K562 (cell line): Measurements from ENCODE around the gene ATP6V0D1. TPM values are rescaled to one million over a fixed set of nuclear protein-coding genes. Genes with fewer than 3 reads are reported as not detected.

ENCODE experiments used
- ATF1 ChIP-seq, 2 experiments: fragments of 450-650 bp in 1 of 2; IDR thresholded peaks; 2 replicates each; pipeline ENCODE4 v1.6.1; 2016; ENCODE audit warnings: missing compliant biosample characterization in 1 of 2, missing genetic modification characterization in 1 of 2
- COPS2 ChIP-seq: fragments of 450-650 bp; conservative IDR thresholded peaks from 2 replicates; pipeline ENCODE4 v1.6.1; 2016; ENCODE audit warnings: mild to moderate bottlenecking, moderate library complexity
- EZH2 ChIP-seq: IDR thresholded peaks from 2 replicates; pipeline ENCODE4 v1.6.1; 2012; ENCODE audit warnings: low read depth, mild to moderate bottlenecking, inconsistent platforms, low read length, borderline replicate concordance
- JUN ChIP-seq, 2 experiments: sonication (generic) in 1 of 2; formaldehyde crosslinking in 1 of 2; IDR thresholded peaks; 2 replicates each; pipeline versions ENCODE4 v1.6.1 to v1.8.0; 2012 to 2022; ENCODE audit warnings: borderline replicate concordance in 2 of 2, mild to moderate bottlenecking in 2 of 2, improper control_type of control experiment in 1 of 2, low read depth in 1 of 2, low read length in 1 of 2, missing genetic modification reagents in 1 of 2
- KDM2B ChIP-seq: fragments of 250-450 bp; sonication (Bioruptor Pico); IDR thresholded peaks from 2 replicates; pipeline ENCODE4 v1.8.0; 2021; ENCODE audit warnings: mild to moderate bottlenecking, moderate library complexity
- MEIS2 ChIP-seq: fragments of 450-650 bp; IDR thresholded peaks from 2 replicates; pipeline ENCODE4 v1.6.1; 2014; ENCODE audit warnings: mild to moderate bottlenecking; ENCODE audit not compliant: partially characterized antibody
- PTRF ChIP-seq: fragments of 450-650 bp; IDR thresholded peaks from 2 replicates; pipeline ENCODE4 v1.6.1; 2016; ENCODE audit warnings: mild to moderate bottlenecking, missing genetic modification characterization, missing compliant biosample characterization
- RAD21 ChIP-seq, 2 experiments: fragments of 250-450 bp in 1 of 2; fragments of 450-650 bp in 1 of 2; sonication (Bioruptor Pico) in 1 of 2; formaldehyde crosslinking in 1 of 2; IDR thresholded peaks in 1 of 2; conservative IDR thresholded peaks in 1 of 2; 2 replicates each; pipeline versions ENCODE4 v1.4.0 to v1.8.0; 2020 to 2022; ENCODE audit warnings: mild to moderate bottlenecking in 2 of 2, moderate library complexity in 1 of 2
- TAF9B ChIP-seq: fragments of 450-650 bp; IDR thresholded peaks from 2 replicates; pipeline ENCODE4 v1.6.1; 2018; ENCODE audit warnings: mild to moderate bottlenecking; ENCODE audit not compliant: partially characterized antibody
- ZFX ChIP-seq: sonication (generic); formaldehyde crosslinking; IDR thresholded peaks from 2 replicates; pipeline ENCODE4 v1.8.0; 2022; ENCODE audit warnings: mild to moderate bottlenecking, missing genetic modification reagents, moderate library complexity
- ZNF24 ChIP-seq: fragments of 450-650 bp; IDR thresholded peaks from 2 replicates; pipeline ENCODE4 v1.6.1; 2016
- ZNF384 ChIP-seq: IDR thresholded peaks from 2 replicates; pipeline ENCODE4 v1.6.1; 2012; ENCODE audit warnings: low read depth, low read length, improper control_type of control experiment
- ZNF444 ChIP-seq: fragments of 250-450 bp; sonication (Bioruptor Pico); IDR thresholded peaks from 2 replicates; pipeline ENCODE4 v1.4.0; 2020; ENCODE audit warnings: mild to moderate bottlenecking, moderate library complexity
- ZNF57 ChIP-seq: fragments of 450-650 bp; formaldehyde crosslinking; IDR thresholded peaks from 2 replicates; pipeline ENCODE4 v1.4.0; 2020; ENCODE audit warnings: mild to moderate bottlenecking, moderate library complexity
- ZNF583 ChIP-seq: fragments of 250-450 bp; sonication (Bioruptor Pico); IDR thresholded peaks from 2 replicates; pipeline ENCODE4 v1.4.0; 2020
- polyA plus RNA-seq, 8 experiments: library from polyadenylated mRNA; depleted of rRNA in 4 of 8; stranded (reverse) in 5 of 8; unstranded in 3 of 8; fragments of >200 nt; fragmentation: Nextera tagmentation in 2 of 8; fragmentation: Illumina TruSeq in 1 of 8; extraction: Ambion mirVana in 2 of 8; extraction: Trizol in 1 of 8; gene quantifications; 2 replicates each; pipeline versions ENCODE4 v1.2.1 to v1.2.3, GENCODE V29; 2011 to 2014; ENCODE audit warnings: inconsistent platforms in 1 of 8, missing spikeins in 1 of 8
- total RNA-seq, 7 experiments: library from RNA; depleted of rRNA in 6 of 7; stranded (reverse); fragments of >200 nt in 6 of 7; fragmentation: Illumina TruSeq in 2 of 7; extraction: Trizol in 2 of 7; gene quantifications; 2 replicates each; pipeline versions ENCODE4 v1.2.1 to v1.2.3, GENCODE V29; 2011 to 2021; ENCODE audit warnings: low replicate concordance in 1 of 7
- TF ChIP-seq, protein P1 (sequence below): sonication (generic); formaldehyde crosslinking; IDR thresholded peaks from 2 replicates; pipeline ENCODE4 v1.8.1; 2023; ENCODE audit warnings: missing genetic modification reagents, mild to moderate bottlenecking, borderline replicate concordance
- TF ChIP-seq, protein P2 (sequence below): sonication (generic); formaldehyde crosslinking; IDR thresholded peaks from 2 replicates; pipeline ENCODE4 v1.9.0; 2022; ENCODE audit warnings: mild to moderate bottlenecking, missing genetic modification reagents
- TF ChIP-seq, protein P3 (sequence below): fragments of 450-650 bp; IDR thresholded peaks from 2 replicates; pipeline ENCODE4 v1.6.1; 2018; ENCODE audit warnings: mild to moderate bottlenecking, low read depth; ENCODE audit not compliant: partially characterized antibody
- TF ChIP-seq, protein P4 (sequence below): fragments of 250-450 bp; sonication (Bioruptor Pico); IDR thresholded peaks from 2 replicates; pipeline ENCODE4 v1.5.0; 2021
- TF ChIP-seq, protein P5 (sequence below): fragments of 250-450 bp; sonication (Bioruptor Pico); IDR thresholded peaks from 2 replicates; pipeline ENCODE4 v1.4.0; 2020; ENCODE audit warnings: borderline replicate concordance

ATP6V0D1 gene
- total and polyA plus RNA-seq, 9 of the 15 experiments (the other 6 are each of a cell fraction or from before 2014, with no cell fraction given) = 23.2 to 69.7 (median 45.6) TPM

DNA sequence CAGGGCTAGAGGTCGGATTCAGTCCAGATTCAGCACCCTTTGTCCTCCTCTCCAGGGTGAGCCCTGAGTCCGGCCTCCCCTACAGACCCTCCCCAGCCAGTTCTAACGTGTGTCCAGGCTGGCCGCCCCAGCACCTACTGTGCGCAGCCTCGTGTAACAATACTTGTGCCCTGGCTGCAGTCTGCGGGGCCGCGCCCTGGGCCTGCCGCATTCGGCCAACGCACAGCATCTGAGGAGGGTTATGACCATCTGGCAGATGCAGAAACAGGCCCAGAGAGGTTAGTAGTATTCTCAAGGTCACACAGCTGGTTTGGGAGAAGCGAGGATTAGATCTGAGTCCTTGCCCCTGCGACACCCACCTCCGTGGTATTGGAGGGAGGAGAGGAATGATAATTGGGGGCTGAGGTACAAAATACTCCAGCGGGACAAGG lies 48.6 kb upstream of the ATP6V0D1 start (continued):
- TF ChIP-seq, protein P1, sequence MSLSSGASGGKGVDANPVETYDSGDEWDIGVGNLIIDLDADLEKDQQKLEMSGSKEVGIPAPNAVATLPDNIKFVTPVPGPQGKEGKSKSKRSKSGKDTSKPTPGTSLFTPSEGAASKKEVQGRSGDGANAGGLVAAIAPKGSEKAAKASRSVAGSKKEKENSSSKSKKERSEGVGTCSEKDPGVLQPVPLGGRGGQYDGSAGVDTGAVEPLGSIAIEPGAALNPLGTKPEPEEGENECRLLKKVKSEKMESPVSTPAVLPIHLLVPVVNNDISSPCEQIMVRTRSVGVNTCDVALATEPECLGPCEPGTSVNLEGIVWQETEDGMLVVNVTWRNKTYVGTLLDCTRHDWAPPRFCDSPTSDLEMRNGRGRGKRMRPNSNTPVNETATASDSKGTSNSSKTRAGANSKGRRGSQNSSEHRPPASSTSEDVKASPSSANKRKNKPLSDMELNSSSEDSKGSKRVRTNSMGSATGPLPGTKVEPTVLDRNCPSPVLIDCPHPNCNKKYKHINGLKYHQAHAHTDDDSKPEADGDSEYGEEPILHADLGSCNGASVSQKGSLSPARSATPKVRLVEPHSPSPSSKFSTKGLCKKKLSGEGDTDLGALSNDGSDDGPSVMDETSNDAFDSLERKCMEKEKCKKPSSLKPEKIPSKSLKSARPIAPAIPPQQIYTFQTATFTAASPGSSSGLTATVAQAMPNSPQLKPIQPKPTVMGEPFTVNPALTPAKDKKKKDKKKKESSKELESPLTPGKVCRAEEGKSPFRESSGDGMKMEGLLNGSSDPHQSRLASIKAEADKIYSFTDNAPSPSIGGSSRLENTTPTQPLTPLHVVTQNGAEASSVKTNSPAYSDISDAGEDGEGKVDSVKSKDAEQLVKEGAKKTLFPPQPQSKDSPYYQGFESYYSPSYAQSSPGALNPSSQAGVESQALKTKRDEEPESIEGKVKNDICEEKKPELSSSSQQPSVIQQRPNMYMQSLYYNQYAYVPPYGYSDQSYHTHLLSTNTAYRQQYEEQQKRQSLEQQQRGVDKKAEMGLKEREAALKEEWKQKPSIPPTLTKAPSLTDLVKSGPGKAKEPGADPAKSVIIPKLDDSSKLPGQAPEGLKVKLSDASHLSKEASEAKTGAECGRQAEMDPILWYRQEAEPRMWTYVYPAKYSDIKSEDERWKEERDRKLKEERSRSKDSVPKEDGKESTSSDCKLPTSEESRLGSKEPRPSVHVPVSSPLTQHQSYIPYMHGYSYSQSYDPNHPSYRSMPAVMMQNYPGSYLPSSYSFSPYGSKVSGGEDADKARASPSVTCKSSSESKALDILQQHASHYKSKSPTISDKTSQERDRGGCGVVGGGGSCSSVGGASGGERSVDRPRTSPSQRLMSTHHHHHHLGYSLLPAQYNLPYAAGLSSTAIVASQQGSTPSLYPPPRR = no peak
- TF ChIP-seq RAD21 (CRISPR knock-in tag; conservative IDR thresholded peaks at IDR 0.05 in 1 of 2, IDR thresholded peaks at IDR 0.05 in 1 of 2) = no peak
- TF ChIP-seq COPS2 = no peak
- TF ChIP-seq, protein P2, sequence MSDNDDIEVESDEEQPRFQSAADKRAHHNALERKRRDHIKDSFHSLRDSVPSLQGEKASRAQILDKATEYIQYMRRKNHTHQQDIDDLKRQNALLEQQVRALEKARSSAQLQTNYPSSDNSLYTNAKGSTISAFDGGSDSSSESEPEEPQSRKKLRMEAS = peak; percentile 49; the same call in 1 of the 2 replicates
- no peak for TF ChIP-seq TAF9B
- TF ChIP-seq, protein P3, sequence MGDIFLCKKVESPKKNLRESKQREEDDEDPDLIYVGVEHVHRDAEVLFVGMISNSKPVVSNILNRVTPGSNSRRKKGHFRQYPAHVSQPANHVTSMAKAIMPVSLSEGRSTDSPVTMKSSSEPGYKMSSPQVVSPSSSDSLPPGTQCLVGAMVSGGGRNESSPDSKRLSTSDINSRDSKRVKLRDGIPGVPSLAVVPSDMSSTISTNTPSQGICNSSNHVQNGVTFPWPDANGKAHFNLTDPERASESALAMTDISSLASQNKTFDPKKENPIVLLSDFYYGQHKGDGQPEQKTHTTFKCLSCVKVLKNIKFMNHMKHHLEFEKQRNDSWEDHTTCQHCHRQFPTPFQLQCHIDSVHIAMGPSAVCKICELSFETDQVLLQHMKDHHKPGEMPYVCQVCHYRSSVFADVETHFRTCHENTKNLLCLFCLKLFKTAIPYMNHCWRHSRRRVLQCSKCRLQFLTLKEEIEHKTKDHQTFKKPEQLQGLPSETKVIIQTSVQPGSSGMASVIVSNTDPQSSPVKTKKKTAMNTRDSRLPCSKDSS = no peak
- TF ChIP-seq, protein P4, sequence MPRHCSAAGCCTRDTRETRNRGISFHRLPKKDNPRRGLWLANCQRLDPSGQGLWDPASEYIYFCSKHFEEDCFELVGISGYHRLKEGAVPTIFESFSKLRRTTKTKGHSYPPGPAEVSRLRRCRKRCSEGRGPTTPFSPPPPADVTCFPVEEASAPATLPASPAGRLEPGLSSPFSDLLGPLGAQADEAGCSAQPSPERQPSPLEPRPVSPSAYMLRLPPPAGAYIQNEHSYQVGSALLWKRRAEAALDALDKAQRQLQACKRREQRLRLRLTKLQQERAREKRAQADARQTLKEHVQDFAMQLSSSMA (CRISPR knock-in tag) = no peak
- no peak for TF ChIP-seq KDM2B (CRISPR knock-in tag)
- TF ChIP-seq ZNF24 = no peak
- TF ChIP-seq ZNF444 (CRISPR knock-in tag) = no peak
- no peak for TF ChIP-seq ZNF57 (CRISPR knock-in tag)
- no peak for TF ChIP-seq PTRF (tag)
- no peak for TF ChIP-seq MEIS2
- TF ChIP-seq ZFX (CRISPR knock-in tag) = peak; percentile 57
- TF ChIP-seq, protein P5, sequence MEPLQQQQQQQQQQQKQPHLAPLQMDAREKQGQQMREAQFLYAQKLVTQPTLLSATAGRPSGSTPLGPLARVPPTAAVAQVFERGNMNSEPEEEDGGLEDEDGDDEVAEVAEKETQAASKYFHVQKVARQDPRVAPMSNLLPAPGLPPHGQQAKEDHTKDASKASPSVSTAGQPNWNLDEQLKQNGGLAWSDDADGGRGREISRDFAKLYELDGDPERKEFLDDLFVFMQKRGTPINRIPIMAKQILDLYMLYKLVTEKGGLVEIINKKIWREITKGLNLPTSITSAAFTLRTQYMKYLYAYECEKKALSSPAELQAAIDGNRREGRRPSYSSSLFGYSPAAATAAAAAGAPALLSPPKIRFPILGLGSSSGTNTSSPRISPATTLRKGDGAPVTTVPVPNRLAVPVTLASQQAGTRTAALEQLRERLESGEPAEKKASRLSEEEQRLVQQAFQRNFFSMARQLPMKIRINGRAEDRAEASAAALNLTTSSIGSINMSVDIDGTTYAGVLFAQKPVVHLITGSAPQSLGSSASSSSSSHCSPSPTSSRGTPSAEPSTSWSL (CRISPR knock-in tag) = no peak
- TF ChIP-seq JUN (IDR thresholded peaks at IDR 0.05; ENCODE audit: borderline replicate concordance, low read depth, low read length) = no peak
- TF ChIP-seq JUN (CRISPR knock-in tag; IDR thresholded peaks at IDR 0.05; ENCODE audit: borderline replicate concordance) = 0 out of 2 replicates have a peak, but pooled peaks have one; percentile 52
- TF ChIP-seq EZH2 = no peak
- TF ChIP-seq ZNF583 = no peak
- TF ChIP-seq ATF1 (CRISPR knock-in tag; IDR thresholded peaks at IDR 0.05) = no peak
- TF ChIP-seq ATF1 (tag; IDR thresholded peaks at IDR 0.05) = no peak
- no peak for TF ChIP-seq ZNF384
